Testis (tissue), 3 donors: Measurements from ENCODE around the gene LCN10. TPM values are rescaled to one million over a fixed set of nuclear protein-coding genes. Genes with fewer than 3 reads are reported as not detected.
"Not testable (repeated sequence)": the region's sequence is repeated elsewhere in the genome, so short reads cannot be mapped to it uniquely, and the experiment has no call there.

ENCODE experiments used
- DNase-seq: peaks from one replicate; pipeline ENCODE4 v3.0.0-alpha.2; 2019
- H3K27ac ChIP-seq, 2 donors: fragments of 200-600 bp; sonication (generic); one replicate each; pipeline ENCODE4 v1.5.1; 2019
- H3K27me3 ChIP-seq: fragments of 200-600 bp; sonication (generic); one replicate; pipeline ENCODE4 v1.5.1; 2019
- H3K36me3 ChIP-seq: fragments of 200-600 bp; sonication (generic); one replicate; pipeline ENCODE4 v1.5.1; 2017; ENCODE audit warnings: low read depth; ENCODE audit errors: missing control alignments
- H3K4me1 ChIP-seq: fragments of 200-600 bp; sonication (generic); one replicate; pipeline ENCODE4 v1.5.1; 2019
- H3K4me3 ChIP-seq, 2 donors: fragments of 200-600 bp; sonication (generic); one replicate each; pipeline ENCODE4 v1.5.1; 2017 to 2019
- H3K9me3 ChIP-seq: fragments of 200-600 bp; sonication (generic); one replicate; pipeline ENCODE4 v1.5.1; 2017
- POLR2A ChIP-seq: fragments of 450-650 bp; IDR thresholded peaks from one replicate; pipeline ENCODE4 v1.6.1; 2017; ENCODE audit warnings: antibody characterized with exemption, mild to moderate bottlenecking, moderate library complexity
- WGBS, 2 donors: methylation state at CpG; one replicate each; pipeline ENCODE4 v1.1.5; 2018; 5-methylcytosine and 5-hydroxymethylcytosine counted together
- intact Hi-C: fragments of 100-400 bp; cut with DNase I; formaldehyde crosslinking; loops from one replicate; pipeline ENCODE4 v1.15.1; 2023; ENCODE audit warnings: low total_unique reads
- polyA plus RNA-seq: library from polyadenylated mRNA; stranded (reverse); fragments of 350-450 nt; fragmentation: Illumina TruSeq; extraction: RNeasy Lipid Tissue Mini Kit (QIAGEN cat#74804); gene quantifications from one replicate; pipeline ENCODE4 v1.2.3, GENCODE V29; 2014; ENCODE audit warnings: low read depth, low replicate concordance; ENCODE audit not compliant: insufficient read depth
- total RNA-seq, 2 donors: library from RNA; depleted of rRNA; stranded (reverse); fragments of >200 nt; gene quantifications; one replicate each; pipeline ENCODE4 v1.2.3, GENCODE V29; 2016
- TF ChIP-seq, protein P1 (sequence below), 3 experiments: fragments of 450-650 bp in 2 of 3; fragments of 200-600 bp in 1 of 3; sonication (generic) in 1 of 3; IDR thresholded peaks; one replicate each; pipeline ENCODE4 v1.5.1; 2016 to 2019; ENCODE audit warnings: antibody characterized with exemption in 3 of 3, mild to moderate bottlenecking in 2 of 3, moderate library complexity in 1 of 3

Gene LCN10
- total and polyA plus RNA-seq, 3 donors from 2014 or later = 8.3 to 11.7 (median 8.7) TPM

DNA sequence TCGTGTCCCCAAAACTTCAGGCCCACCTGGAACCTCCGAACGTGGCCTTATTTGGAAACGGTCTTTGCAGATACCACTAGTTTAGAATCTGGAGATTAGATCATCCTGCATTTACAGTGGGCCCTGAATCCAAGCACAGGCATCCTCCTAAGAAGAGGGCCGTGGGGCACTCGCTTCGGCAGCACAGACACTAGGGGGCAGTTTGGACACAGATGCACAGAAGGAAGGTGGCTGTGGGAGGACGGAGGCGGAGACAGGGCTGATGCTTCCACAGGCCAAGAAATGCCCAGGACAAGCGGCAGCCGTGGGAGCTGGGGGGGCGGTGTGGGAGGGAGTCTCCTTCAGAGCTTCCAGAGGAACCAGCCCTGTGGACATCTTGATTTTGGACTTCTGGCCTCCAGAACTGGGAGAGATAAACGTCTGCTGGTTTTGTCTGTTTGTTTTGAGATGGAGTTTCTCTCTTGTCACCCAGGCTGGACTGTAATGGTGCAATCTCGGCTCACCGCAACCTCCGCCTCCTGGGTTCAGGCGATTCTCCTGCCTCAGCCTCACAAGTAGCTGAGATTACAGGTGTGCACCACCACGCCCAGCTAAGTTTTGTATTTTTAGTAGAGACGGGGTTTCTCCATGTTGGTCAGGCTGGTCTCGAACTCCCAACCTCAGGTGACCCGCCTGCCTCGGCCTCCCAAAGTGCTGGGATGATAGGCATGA is 18.2 kb upstream of the LCN10 start:
- peak; percentile 84 for DNase-seq
- TF ChIP-seq, protein P1, sequence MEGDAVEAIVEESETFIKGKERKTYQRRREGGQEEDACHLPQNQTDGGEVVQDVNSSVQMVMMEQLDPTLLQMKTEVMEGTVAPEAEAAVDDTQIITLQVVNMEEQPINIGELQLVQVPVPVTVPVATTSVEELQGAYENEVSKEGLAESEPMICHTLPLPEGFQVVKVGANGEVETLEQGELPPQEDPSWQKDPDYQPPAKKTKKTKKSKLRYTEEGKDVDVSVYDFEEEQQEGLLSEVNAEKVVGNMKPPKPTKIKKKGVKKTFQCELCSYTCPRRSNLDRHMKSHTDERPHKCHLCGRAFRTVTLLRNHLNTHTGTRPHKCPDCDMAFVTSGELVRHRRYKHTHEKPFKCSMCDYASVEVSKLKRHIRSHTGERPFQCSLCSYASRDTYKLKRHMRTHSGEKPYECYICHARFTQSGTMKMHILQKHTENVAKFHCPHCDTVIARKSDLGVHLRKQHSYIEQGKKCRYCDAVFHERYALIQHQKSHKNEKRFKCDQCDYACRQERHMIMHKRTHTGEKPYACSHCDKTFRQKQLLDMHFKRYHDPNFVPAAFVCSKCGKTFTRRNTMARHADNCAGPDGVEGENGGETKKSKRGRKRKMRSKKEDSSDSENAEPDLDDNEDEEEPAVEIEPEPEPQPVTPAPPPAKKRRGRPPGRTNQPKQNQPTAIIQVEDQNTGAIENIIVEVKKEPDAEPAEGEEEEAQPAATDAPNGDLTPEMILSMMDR (IDR thresholded peaks at IDR 0.05) = peak in 2 of 3 experiments; percentile 44 to 54
- H3K36me3 ChIP-seq, H3K27me3 ChIP-seq, intact Hi-C loops, H3K4me1 ChIP-seq, H3K4me3 ChIP-seq, H3K27ac ChIP-seq, H3K9me3 ChIP-seq: not testable (repeated sequence)
- WGBS, 2 donors = 54 to 61% methylated on average over 22 of the region's 22 CpGs

- DNase-seq = no peak
- Histone ChIP-seq H3K27ac (no peak overlapping the region), H3K4me3 (no peak overlapping the region), H3K27me3 (no peaks in the 10 kb centered on the region), H3K36me3 (no peaks in the 10 kb centered on the region), H3K9me3 (no peaks in the 10 kb centered on the region), H3K4me1 (peaks cover 2% of the 10 kb centered on the region)
- no peak for TF ChIP-seq POLR2A
- TF ChIP-seq, protein P1 (IDR thresholded peaks at IDR 0.05) = no peak
- WGBS, 2 donors = 75 to 83% methylated on average over 10 to 25 of the region's 25 CpGs
- intact Hi-C loops = no loop called here
Observed at GRCh38 chr9:136760424-136760823, 17.7 kb upstream of the LCN10 start.

DNA sequence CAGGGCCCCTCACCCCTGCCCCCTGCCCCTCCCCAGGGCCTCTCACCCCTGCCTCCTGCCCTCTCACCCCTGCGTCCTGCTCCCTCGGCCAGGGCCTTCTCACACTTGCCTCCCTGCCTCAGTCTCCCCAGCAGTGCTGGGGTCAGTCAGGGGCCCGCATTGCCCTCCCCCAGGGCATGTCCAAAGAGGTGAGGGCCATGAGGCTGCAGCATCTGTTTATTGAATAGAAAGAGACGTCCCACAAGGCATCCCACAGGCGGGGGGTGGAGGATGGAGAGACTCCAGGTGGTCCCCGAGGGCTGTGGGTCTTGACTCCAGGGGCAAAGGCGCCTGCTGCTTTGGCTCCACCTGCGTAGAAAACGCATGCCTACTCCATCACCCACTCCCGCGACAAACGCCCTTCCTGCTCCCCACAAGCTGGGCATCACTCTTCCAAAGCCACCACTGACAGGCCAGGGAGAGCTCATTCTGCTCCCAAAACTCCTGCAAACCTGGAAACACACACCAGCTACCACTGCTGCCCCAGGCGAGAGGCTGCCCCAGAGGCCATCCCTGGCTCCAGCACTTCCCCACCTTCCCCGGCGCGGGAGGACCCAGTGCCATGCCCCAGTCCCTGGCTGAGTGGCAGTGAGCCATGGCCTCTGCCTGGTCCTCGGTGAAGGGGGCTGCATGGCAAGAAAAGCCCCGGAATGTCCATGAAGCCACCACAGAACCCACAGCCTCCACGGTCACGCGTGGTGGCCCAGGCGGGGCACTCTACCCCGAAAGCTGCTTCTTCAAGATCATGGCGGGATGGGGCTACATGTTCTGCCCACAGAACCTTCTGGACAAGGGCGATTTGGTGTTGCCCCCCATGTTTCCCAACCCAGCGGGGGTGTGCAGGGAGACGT is 16.9 kb upstream of the LCN10 start:
- TF ChIP-seq, protein P1 (IDR thresholded peaks at IDR 0.05) = no peak
- TF ChIP-seq POLR2A = no peak
- DNase-seq = no peak
- no peaks in the 10 kb centered on the region for H3K9me3 ChIP-seq
- no peak overlapping the region for H3K4me3 ChIP-seq
- H3K36me3 ChIP-seq = no peaks in the 10 kb centered on the region
- no peaks in the 10 kb centered on the region for H3K4me1 ChIP-seq
- no peak overlapping the region for H3K27ac ChIP-seq
- intact Hi-C loops = no loop called here
- whole genome bisulfite sequencing, 2 donors = 93 to 95% methylated on average over 15 to 26 of the region's 27 CpGs
- no peaks in the 10 kb centered on the region for H3K27me3 ChIP-seq

DNA sequence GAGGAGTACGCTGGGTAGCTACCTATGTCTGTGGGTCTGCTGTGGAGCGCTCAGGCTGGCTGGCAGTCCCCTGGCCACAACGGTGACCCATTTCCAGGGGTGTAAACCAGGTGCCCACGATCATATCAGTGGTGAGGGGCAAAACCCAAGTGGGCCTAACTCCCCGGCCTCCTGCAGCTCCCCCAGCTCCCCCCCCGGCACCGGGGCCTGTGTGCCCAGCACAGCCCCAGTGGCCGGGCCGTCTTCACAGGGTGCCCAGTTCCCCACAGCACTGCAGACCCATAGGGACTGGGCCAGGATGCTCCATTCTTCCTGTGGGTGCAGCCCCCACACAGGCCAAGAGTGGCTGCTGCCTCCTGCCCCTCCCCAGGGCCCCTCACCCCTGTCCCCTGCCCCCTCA is 16.3 kb upstream of the LCN10 start:
- TF ChIP-seq POLR2A = no peak
- TF ChIP-seq, protein P1 (IDR thresholded peaks at IDR 0.05) = no peak
- Histone ChIP-seq H3K27ac (no peak overlapping the region), H3K36me3 (no peaks in the 10 kb centered on the region), H3K4me1 (no peaks in the 10 kb centered on the region), H3K9me3 (no peaks in the 10 kb centered on the region), H3K4me3 (no peak overlapping the region), H3K27me3 (no peaks in the 10 kb centered on the region)
- intact Hi-C loops = no loop called here
- WGBS, 2 donors = 80 to 81% methylated on average over 7 to 9 of the region's 9 CpGs
- no peak for DNase-seq
